AG04450 (cell line): Measurements from ENCODE around the gene C1orf21. TPM values are rescaled to one million over a fixed set of nuclear protein-coding genes. Genes with fewer than 3 reads are reported as not detected.

Experiments
- CTCF ChIA-PET: fragments of 300-600, 350-600 bp; formaldehyde crosslinking; extraction: SDS; loops from one replicate; lab custom pipeline; 2022; ENCODE audit warnings: antibody characterized with exemption, inconsistent platforms; lab: Charles Lee
- POLR2A ChIA-PET: fragments of 350-600 bp; formaldehyde crosslinking; extraction: SDS; loops from one replicate; lab custom pipeline; 2021; ENCODE audit warnings: antibody characterized with exemption, inconsistent platforms; lab: Yijun Ruan, JAX
- DNase-seq: peaks from one replicate; pipeline ENCODE4 v3.0.0-alpha.2; 2011; ENCODE audit warnings: low read depth, low spot score
- H3K27ac ChIP-seq: one replicate; pipeline ENCODE4 v1.5.1; 2012; ENCODE audit warnings: low read depth, low read length, control low read depth
- H3K27me3 ChIP-seq: one replicate; pipeline ENCODE4 v1.6.0; 2012; ENCODE audit warnings: low read length; ENCODE audit not compliant: control insufficient read depth, insufficient read depth
- H3K4me3 ChIP-seq: 2 replicates; pipeline ENCODE4 v1.5.1; 2011; ENCODE audit warnings: mild to moderate bottlenecking, low read depth, low read length, control low read depth
- H3K9me3 ChIP-seq: 2 replicates; pipeline ENCODE4 v1.5.1; 2012; ENCODE audit warnings: low read length; ENCODE audit not compliant: control insufficient read depth, insufficient read depth
- polyA plus RNA-seq: library from polyadenylated mRNA; depleted of rRNA; stranded (reverse); fragments of >200 nt; gene quantifications from 2 replicates; pipeline ENCODE4 v1.2.3, GENCODE V29; 2011
- TF ChIP-seq, protein P1 (sequence below): IDR thresholded peaks from 2 replicates; pipeline ENCODE4 v1.5.1; 2011; ENCODE audit warnings: low read depth, low read length, control low read depth, inconsistent platforms

Gene C1orf21
- polyA plus RNA-seq, 1 experiment: 29.5 TPM

DNA sequence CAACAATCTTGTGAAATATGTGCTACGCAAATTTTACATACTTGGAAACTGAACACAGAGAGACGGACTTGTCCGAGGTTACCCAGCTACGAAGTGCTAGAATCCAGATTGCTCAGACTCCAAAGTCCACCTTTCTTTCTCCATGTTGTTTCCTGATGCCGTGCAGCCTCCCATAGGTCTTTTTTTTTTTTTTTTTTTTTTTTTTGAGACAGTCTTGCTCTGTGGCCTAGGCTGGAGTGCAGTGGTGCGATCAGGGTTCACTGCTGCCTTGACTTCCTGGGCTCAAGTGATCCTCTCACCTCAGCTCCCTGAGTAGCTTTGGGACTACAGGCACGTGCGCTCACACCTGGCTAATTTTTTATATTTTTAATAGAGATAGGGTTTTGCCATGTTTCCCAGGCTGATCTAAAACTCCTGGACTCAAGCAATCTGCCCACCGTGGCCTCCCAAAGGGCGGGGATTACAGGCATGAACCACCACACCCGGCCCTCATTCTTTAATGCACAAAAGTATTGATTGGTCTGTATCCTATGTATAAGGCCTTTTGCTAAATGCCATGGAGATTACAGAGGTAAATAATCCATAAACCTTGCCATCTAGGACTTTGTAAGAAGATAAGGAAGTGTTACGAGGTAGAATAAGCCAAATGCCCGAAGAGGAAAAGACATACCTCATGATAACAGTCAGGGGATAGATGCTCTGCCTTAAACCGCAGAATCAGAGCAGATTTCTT is 92.8 kb downstream of the C1orf21 start:
- no peak overlapping the region for H3K4me3 ChIP-seq
- TF ChIP-seq, protein P1, sequence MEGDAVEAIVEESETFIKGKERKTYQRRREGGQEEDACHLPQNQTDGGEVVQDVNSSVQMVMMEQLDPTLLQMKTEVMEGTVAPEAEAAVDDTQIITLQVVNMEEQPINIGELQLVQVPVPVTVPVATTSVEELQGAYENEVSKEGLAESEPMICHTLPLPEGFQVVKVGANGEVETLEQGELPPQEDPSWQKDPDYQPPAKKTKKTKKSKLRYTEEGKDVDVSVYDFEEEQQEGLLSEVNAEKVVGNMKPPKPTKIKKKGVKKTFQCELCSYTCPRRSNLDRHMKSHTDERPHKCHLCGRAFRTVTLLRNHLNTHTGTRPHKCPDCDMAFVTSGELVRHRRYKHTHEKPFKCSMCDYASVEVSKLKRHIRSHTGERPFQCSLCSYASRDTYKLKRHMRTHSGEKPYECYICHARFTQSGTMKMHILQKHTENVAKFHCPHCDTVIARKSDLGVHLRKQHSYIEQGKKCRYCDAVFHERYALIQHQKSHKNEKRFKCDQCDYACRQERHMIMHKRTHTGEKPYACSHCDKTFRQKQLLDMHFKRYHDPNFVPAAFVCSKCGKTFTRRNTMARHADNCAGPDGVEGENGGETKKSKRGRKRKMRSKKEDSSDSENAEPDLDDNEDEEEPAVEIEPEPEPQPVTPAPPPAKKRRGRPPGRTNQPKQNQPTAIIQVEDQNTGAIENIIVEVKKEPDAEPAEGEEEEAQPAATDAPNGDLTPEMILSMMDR: no peak
- ChIA-PET CTCF (interaction anchor here (1.2 to 2.1 kb wide), 2 partner anchors 184 to 185 kb away, joined by 4 to 8 read pairs; no protein-coding TSS in a partner anchor), POLR2A (no interaction called here)
- DNase-seq: no peak
- no peak overlapping the region for H3K27ac ChIP-seq
- peaks cover 6% of the 10 kb centered on the region; the same call in 1 of the 2 replicates for H3K9me3 ChIP-seq
- no peaks in the 10 kb centered on the region for H3K27me3 ChIP-seq

DNA sequence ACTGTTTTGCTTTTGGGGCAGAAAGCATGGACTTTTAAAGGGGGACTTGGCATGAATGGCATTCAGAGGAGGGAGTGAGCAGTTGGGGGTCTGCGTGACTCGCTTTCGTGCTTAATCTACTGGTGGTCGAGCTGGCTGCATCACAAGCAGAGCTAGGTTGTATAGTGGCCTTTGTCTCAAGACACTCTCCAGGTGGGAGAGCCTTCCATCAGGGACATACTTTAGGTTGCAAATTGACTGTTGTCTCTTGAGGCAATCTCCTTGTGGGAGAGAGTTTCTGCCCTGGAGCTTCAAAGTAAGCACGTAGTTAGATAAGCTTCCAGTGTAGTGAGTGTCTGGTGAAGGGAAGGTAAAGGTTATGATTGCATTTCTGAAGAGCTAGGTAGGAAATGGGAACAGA is 93.9 kb downstream of the C1orf21 start:
- ChIA-PET CTCF (interaction anchor here (2.1 kb wide), 1 partner anchor 183 kb away, joined by 8 read pairs; no protein-coding TSS in a partner anchor), POLR2A (no interaction called here)
- TF ChIP-seq, protein P1: no peak
- no peak overlapping the region for H3K4me3 ChIP-seq
- DNase-seq: no peak
- H3K9me3 ChIP-seq: no peaks in the 10 kb centered on the region; the same call in 1 of the 2 replicates
- no peak overlapping the region for H3K27ac ChIP-seq
- no peaks in the 10 kb centered on the region for H3K27me3 ChIP-seq

DNA sequence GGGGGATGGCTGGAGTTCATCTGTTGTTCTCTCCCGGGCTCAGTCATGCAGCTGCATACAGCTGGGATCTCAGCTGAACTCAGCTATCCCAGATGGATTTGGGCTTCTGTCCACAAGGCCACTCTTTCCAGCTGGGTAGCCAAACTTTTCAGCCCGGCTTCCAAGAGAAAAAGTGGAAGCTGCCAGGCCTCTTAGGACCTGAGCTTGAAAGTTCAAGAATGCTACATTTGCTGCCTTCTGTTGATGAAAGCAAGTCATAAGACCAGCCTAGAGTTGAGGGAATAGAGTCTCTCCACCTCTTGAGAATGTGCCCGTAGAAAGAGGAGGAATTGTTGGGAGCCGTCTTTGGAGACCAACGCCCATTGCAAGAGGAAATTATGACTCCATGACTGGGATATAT is 95.3 kb downstream of the C1orf21 start:
- DNase-seq: no peak
- TF ChIP-seq, protein P1: no peak
- CTCF ChIA-PET: interaction anchor here (1.6 to 2.1 kb wide), 2 partner anchors 95 to 182 kb away, joined by 4 to 8 read pairs; partner anchors contain the start of gene C1orf21
- no peak overlapping the region for H3K4me3 ChIP-seq
- H3K9me3 ChIP-seq: no peaks in the 10 kb centered on the region
- POLR2A ChIA-PET: interaction anchor here (1.0 kb wide), 1 partner anchor 11 kb away, joined by 5 read pairs; no protein-coding TSS in a partner anchor
- peak overlapping the region; percentile 25 for H3K27ac ChIP-seq
- no peaks in the 10 kb centered on the region for H3K27me3 ChIP-seq

DNA sequence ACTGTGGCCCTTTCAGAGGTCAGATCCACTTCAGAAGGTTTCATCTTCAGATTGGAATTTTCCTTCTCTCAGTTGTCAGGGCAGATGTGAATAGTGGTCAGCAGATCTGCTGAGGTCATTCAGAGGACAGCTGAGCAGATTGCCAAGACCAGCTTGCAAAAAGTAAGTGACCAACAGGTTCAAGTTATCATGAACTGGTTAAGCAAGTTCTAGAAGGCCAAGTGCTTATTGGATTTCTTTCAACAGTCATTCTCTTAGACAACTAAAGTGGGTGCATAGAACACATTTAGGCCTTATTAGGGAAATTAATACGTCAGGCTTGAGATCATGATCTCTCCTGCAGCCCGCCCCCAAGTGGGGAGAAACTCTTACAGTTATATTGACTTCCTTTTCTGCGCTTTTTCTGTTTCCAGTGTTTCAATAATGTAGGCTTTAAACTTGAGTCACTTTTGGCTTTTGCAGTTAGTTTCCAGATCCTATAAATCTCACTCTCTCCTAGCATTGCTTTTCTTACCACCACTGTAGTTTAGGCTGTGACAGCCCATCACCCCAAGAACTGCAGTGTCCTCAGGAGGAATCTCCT is 96.4 kb downstream of the C1orf21 start:
- CTCF ChIA-PET: interaction anchor here (1.6 kb wide), 1 partner anchor 96 kb away, joined by 4 read pairs; the partner anchor contains the start of gene C1orf21

More for the DNA sequence above, 96.4 kb downstream of the C1orf21 start:
- Histone ChIP-seq H3K4me3 (no peak overlapping the region), H3K27me3 (no peaks in the 10 kb centered on the region), H3K27ac (peak overlapping the region; percentile 3), H3K9me3 (no peaks in the 10 kb centered on the region)
- DNase-seq: peak; percentile 55
- TF ChIP-seq, protein P1: 0 out of 2 replicates have a peak, but pooled peaks have one; percentile 6
- POLR2A ChIA-PET: no interaction called here
